ENCODE data around the gene AIFM1.
"Not testable (repeated sequence)": the region's sequence is repeated elsewhere in the genome, so short reads cannot be mapped to it uniquely, and the experiment has no call there.

AIFM1 gene

DNA sequence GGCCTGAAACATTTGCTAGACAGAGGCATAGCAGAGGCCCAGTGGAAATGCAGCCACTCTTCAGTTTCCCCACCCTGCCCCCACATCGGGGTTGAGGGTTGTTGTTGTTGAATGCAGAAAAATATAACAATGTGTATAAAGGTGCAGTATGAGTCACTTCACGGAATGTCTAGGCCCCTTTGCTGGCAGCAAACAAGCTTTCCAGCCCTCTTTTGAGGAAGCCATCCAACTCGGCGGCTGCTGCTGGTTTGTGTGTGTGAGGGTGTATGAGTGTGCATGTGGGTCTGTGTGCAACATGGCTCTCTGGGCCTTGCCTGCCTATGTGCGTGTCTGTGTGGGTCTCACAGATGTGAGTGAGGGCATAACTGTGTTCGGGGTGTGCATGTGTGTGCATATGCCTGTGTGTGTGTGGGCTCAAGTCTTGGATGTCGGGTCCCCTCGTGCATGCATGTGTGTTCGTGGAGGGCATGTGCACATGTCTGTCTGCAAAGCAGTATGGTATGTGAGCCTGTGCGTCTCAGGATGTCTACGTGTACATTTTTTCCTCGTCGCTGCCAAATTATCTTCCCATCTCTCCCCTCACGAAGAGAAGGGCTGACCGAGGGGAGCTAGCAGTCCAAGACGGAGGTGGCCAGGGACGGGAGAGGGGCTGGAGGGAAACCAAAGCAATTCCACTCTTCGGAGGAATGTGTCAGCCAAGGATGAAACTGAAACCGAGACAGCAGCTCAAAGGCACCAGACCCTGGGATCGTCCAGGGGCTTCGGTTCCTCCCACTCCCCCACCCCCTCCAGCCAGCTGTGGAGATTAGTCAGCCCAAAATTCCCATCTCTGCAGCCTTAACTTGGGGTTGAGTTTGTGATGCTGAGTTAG, 47.0 kb downstream of the AIFM1 start:
- peak; percentile 32 for DNase-seq

GRCh38 chrX:130117166-130117565, 48.5 kb downstream of the AIFM1 start:
- DNase-seq: no peak

- not testable (repeated sequence) for DNase-seq
Observed at GRCh38 chrX:130115119-130115885, 50.3 kb downstream of the AIFM1 start.

GRCh38 chrX:130114141-130114588, 51.5 kb downstream of the AIFM1 start:
- no peak for DNase-seq

DNA sequence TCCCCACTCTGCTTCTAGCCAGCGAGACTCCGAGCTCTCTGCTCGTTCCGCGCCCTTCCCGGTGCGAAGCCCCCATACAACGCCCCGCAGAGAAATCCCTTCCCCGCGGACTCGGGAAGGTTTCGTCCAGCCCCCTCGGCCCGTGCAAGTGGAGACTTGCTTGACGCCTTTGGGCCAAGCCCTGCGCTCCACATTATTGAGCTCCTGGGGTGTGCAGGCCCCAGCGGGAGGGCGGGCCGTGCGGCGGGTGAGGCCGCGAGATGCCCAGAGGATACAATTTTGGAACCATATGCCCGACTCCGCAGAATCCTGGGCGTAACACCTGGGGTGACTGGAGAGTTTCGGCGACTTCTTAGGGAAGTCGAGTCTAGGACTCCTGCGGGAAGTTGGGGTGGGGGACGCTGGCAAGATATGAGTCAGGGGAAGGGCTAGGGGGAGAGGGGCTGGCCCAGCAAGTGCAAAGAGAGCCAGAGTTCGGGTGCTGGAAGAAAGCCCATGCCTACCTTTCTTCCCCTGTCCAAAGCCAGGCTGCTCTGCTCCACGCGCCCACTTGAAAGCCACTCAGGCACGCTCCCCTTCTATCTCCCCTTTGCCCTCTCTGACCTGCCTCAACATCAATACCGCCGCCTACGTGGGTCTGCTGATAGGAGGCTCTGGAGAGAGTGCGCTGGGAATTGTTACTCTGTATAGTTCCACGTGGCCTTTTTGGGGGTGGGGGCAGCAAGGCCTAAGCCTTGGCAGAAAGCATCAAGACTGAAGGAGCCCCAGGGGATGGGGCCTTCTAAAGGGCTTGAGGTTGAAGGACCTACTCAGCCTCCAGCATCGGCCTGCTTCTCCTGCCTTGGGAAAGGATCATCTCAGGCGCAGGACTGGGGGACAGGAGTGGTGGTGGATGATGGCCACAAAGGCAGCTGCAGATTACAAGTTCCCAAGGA, 54.2 kb downstream of the AIFM1 start:
- DNase-seq: no peak

- peak; percentile 48 for DNase-seq
Observed at GRCh38 chrX:130110379-130111219, 55.0 kb downstream of the AIFM1 start, which contains the start of gene ELF4. Gene ELF4 (minus strand): TSS chrX:130110497. CDS start chrX:130081330, 29,167 bp downstream.

GRCh38 chrX:130109429-130110378, 55.9 kb downstream of the AIFM1 start:
- peak; percentile 39 for DNase-seq

- DNase-seq: no peak
Observed at GRCh38 chrX:130108647-130109428, 56.8 kb downstream of the AIFM1 start.

- peak; percentile 53 for DNase-seq
Observed at GRCh38 chrX:130106071-130106470, 59.6 kb downstream of the AIFM1 start.

DNA sequence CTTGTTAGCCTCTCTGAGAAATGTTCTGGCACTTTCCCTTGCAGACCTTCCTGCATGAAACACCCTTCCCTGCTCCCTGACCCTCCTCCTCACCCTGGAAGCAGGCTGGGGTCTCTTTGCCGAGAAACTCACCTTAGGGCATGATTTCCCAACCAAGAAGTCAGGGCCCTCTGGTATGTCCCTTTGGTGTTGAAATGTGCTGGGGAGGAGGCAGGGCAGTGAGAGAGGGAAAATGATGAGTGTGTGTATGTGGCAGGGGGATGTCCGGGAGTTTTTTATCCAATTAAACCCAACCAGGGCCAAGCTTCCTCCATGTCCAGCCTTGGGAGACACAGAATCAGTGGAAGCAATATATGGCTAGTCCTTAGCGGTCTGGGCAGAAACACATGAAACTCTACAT, 60.4 kb downstream of the AIFM1 start:
- no peak for DNase-seq

DNA sequence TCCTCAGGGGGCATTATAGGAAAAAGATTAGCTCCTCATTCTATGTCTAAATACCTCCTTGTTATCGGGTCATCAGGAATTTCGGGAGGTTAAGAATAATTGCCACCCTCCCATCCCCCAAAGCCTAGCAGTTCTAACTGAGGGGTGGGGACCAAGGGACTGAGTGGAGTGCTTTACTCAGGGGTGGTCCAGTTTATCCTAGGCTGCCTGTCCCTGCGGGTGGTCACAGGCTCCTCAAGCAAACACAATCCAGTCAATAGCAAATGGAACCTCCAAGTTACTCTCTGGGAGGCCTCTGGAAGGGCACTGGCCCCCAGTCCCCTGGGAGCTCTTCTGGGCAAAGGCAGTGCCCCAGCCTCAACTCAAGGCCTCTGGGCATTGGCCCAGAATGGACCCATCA, 62.0 kb downstream of the AIFM1 start:
- DNase-seq: no peak

DNA sequence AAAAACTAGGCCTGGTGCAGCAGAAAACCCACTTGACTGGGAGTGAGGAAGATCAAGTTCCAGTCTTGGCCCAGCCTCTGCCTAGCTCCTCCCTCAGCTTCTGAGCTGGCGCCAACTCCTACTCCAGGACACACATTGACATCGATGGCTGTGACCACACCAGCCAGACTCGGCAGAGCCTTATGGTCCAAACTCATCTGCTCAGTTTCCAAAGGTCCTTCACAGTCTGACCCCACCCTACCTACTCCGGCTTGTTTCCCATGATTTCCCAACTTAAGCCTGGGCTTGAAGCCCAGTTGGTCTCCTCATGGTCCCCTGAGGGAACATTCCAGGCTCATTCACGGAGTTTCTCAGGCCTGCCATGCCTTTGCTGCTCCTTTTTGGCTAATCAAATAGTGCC, 65.5 kb downstream of the AIFM1 start:
- no peak for DNase-seq

DNA sequence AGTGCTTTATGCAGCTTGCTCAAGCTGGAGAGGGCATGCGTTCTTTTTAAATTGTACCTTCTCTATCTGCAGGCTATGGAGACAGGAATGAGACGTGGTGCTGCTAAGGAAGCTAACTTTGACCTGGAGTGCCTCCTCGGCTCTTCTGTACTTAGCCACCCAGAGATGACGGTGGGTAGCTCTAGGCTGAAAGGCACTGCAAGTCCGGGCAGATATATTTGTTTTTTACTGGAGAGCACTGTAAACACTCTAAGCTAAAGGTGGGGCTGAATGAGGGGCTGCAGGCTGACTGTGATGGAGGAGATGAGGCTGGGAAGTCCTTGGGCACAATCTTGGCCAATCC, 67.5 kb downstream of the AIFM1 start:
- DNase-seq: no peak

- no peak for DNase-seq
Observed at GRCh38 chrX:130097507-130098209, 68.0 kb downstream of the AIFM1 start.

- DNase-seq: no peak
Observed at GRCh38 chrX:130095249-130096030, 70.2 kb downstream of the AIFM1 start.

DNA sequence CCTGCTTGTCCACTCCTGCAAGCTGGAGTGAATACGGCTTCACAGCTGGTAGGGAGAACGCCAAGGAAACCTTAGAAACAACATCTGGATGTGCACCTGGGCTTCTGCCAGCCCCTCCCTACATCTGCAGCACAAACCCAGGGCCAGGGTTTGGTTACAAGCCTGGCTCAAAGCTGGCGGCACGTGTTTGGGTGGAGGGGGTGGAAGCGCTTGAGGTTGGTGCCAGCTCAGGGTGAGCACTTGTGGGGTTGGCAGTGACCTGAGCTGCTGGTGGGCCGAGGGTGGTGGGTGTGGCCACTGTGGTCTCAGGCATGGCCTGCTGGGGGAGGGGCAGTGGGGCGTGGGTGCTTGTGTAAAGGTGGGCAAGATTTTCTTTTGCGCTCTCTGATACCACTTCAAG, 70.9 kb downstream of the AIFM1 start:
- DNase-seq: no peak

DNA sequence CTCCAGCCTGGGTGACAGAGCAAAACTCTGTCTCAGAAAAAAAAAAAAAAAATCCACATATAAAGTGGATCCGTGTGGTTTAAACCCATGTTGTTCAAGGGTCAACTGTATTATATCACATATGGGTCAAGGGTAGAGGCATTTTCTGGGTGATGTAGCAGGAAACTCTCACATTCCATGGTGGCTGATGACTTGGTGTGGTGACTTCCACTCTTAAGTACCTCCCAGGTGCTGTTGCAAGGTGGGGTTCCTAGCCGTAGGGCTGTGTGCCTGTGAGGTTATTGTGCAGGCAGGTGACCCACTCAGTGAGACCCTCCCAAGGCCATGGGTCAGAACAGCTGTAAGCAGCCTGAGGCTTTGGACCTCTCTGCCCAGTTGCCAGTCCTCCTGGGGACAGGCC, 72.4 kb downstream of the AIFM1 start:
- DNase-seq: no peak

DNA sequence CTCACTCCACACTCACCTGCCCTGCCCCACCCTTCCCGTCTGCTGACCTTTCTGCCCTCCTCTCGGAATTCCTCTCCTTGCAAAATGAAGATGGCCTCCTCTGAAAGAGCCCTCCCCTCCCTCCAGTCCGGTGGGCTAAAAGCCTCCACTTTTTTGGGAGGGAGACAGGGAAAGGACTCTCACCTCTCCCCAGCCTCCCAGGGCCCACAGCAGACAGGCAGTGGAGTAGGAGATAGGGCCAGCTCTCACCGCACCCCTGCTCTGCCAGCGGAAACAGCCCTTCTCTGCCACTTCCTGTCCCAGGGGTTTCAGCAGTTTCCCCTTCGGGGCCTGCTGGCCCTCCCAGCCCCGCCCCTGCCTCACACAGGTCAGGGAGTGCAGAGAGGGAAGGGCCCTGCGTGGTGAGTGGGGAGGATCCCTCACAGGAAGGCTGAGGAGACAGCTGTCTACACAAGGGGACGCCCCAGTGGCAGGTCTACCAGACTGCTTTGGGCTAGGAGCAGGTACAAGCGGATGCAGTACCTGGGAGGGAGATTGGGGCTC, 73.6 kb downstream of the AIFM1 start:
- DNase-seq: no peak

Data from eye (tissue), 1 donor.